AG04450 (cell line): Measurements from ENCODE around the gene HUS1. TPM values are rescaled to one million over a fixed set of nuclear protein-coding genes. Genes with fewer than 3 reads are reported as not detected.

ENCODE experiments used
- CTCF ChIA-PET: fragments of 300-600, 350-600 bp; formaldehyde crosslinking; extraction: SDS; loops from one replicate; lab custom pipeline; 2022; ENCODE audit warnings: antibody characterized with exemption, inconsistent platforms; lab: Charles Lee
- POLR2A ChIA-PET: fragments of 350-600 bp; formaldehyde crosslinking; extraction: SDS; loops from one replicate; lab custom pipeline; 2021; ENCODE audit warnings: antibody characterized with exemption, inconsistent platforms; lab: Yijun Ruan, JAX
- DNase-seq: peaks from one replicate; pipeline ENCODE4 v3.0.0-alpha.2; 2011; ENCODE audit warnings: low read depth, low spot score
- H3K27ac ChIP-seq: one replicate; pipeline ENCODE4 v1.5.1; 2012; ENCODE audit warnings: low read depth, low read length, control low read depth
- H3K27me3 ChIP-seq: one replicate; pipeline ENCODE4 v1.6.0; 2012; ENCODE audit warnings: low read length; ENCODE audit not compliant: control insufficient read depth, insufficient read depth
- H3K4me3 ChIP-seq: 2 replicates; pipeline ENCODE4 v1.5.1; 2011; ENCODE audit warnings: mild to moderate bottlenecking, low read depth, low read length, control low read depth
- H3K9me3 ChIP-seq: 2 replicates; pipeline ENCODE4 v1.5.1; 2012; ENCODE audit warnings: low read length; ENCODE audit not compliant: control insufficient read depth, insufficient read depth
- CTCF ChIP-seq: IDR thresholded peaks from 2 replicates; pipeline ENCODE4 v1.5.1; 2011; ENCODE audit warnings: low read depth, low read length, control low read depth, inconsistent platforms
- polyA plus RNA-seq: library from polyadenylated mRNA; depleted of rRNA; stranded (reverse); fragments of >200 nt; gene quantifications from 2 replicates; pipeline ENCODE4 v1.2.3, GENCODE V29; 2011

HUS1 gene
- polyA plus RNA-seq, 1 experiment: 27.9 TPM

GRCh38 chr7:47937065-47937687, 42.2 kb downstream of the HUS1 start:
- ChIA-PET CTCF (interaction anchor here (0.6 to 2.4 kb wide), 4 partner anchors 8 to 671 kb away, joined by 3 to 15 read pairs (median 4); no protein-coding TSS in a partner anchor), POLR2A (no interaction called here)
- no peak for DNase-seq
- no peak overlapping the region for H3K27ac ChIP-seq
- no peaks in the 10 kb centered on the region for H3K9me3 ChIP-seq
- no peak overlapping the region for H3K4me3 ChIP-seq
- H3K27me3 ChIP-seq: no peaks in the 10 kb centered on the region
- TF ChIP-seq CTCF: no peak

GRCh38 chr7:47936323-47936722, 43.1 kb downstream of the HUS1 start:
- DNase-seq: no peak
- ChIA-PET CTCF (interaction anchor here (1.0 to 2.4 kb wide), 2 partner anchors 9 to 670 kb away, joined by 6 to 15 read pairs; no protein-coding TSS in a partner anchor), POLR2A (no interaction called here)
- H3K4me3 ChIP-seq: no peak overlapping the region
- no peaks in the 10 kb centered on the region for H3K9me3 ChIP-seq
- H3K27me3 ChIP-seq: no peaks in the 10 kb centered on the region
- TF ChIP-seq CTCF: no peak
- no peak overlapping the region for H3K27ac ChIP-seq

DNA sequence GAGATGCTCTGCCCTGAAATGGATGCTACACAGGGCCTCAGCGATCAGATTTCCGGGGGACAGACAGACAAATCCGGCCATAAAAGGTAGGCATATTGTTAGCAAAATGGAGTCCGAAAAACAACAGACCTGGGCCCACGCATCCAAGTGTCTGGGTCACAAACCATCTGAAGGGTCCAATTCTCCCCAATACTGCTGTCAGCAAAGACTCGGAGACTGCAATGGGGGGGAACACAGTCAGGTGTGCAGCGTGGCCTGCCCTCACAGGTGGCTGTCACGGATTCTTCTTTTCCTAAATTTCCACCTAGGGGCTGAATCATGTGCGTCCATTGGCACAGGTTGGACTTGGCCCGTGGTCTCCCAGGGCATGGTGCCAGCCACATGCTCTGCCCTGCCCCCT, 44.1 kb downstream of the HUS1 start:
- H3K27ac ChIP-seq: no peak overlapping the region
- CTCF ChIA-PET: interaction anchor here (2.4 kb wide), 1 partner anchor 10 kb away, joined by 15 read pairs; no protein-coding TSS in a partner anchor

DNA sequence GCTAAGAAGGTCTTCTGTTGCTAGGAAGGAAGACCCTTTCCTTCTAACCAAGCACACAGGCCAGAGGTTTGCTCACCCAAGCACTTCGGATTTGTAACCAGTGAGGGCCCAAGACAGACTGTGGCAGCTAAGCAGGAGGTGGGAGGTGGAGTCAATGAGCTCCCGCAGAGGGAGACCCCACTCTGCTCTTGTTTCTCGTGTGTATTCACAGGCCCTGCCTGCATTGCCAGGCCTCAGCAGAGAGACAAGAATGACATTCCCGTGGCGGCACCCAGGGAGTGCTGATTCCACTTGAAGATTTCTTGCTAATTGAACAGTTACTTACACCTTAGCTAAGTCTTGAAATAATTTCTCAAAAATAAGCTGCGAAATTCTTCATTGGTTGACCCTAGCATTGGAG, 44.6 kb downstream of the HUS1 start:
- no peak for DNase-seq
- no peak overlapping the region for H3K4me3 ChIP-seq
- POLR2A ChIA-PET: no interaction called here
- TF ChIP-seq CTCF: no peak
- CTCF ChIA-PET: interaction anchor here (2.4 kb wide), 1 partner anchor 11 kb away, joined by 15 read pairs; no protein-coding TSS in a partner anchor
- no peaks in the 10 kb centered on the region for H3K9me3 ChIP-seq
- no peak overlapping the region for H3K27ac ChIP-seq
- H3K27me3 ChIP-seq: no peaks in the 10 kb centered on the region

More for the DNA sequence above, 44.1 kb downstream of the HUS1 start:
- POLR2A ChIA-PET: no interaction called here
- Histone ChIP-seq H3K9me3 (no peaks in the 10 kb centered on the region), H3K27me3 (no peaks in the 10 kb centered on the region), H3K4me3 (no peak overlapping the region)
- no peak for DNase-seq
- TF ChIP-seq CTCF: no peak

DNA sequence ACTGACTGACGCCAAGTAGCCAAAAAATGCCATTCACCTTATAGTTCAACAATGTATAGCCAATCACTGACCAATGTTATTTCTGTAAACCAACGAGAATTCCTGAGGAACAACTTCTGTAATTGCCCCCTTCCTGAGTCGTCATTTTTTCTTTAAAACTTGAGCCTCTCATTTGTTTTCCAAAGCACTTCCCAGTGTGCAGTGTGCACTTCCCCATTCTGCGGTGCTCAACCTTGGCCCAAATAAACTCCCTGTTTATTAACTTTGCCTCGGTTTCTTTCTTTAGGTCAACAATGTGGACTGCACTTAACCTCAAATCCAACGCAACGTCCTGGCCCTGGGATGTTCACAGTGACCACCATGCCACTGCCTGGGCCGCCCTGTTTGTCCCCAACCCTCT, 46.2 kb downstream of the HUS1 start:
- ChIA-PET POLR2A (no interaction called here), CTCF (no interaction called here)
- no peak overlapping the region for H3K27ac ChIP-seq

More for the DNA sequence above, 46.2 kb downstream of the HUS1 start:
- no peak for TF ChIP-seq CTCF
- Histone ChIP-seq H3K4me3 (no peak overlapping the region), H3K9me3 (no peaks in the 10 kb centered on the region; the same call in 1 of the 2 replicates), H3K27me3 (no peaks in the 10 kb centered on the region)
- no peak for DNase-seq
